SK-N-SH treated with all-trans-retinoic acid at 6 μM for 48 hours (cell line): ENCODE data around the gene LRRC4C.

Experiments
- ATAC-seq: fragments of 200-7000 bp; cut with Tn5 transposase; 3 replicates; pipeline ENCODE4 v1.9.1; 2020; ENCODE audit warnings: mild to moderate bottlenecking, moderate library complexity
- ARNTL ChIP-seq: fragments of 450-650 bp; formaldehyde crosslinking; IDR thresholded peaks from 2 replicates; pipeline ENCODE4 v1.5.0; 2020; ENCODE audit warnings: low read depth, mild to moderate bottlenecking, moderate library complexity, borderline replicate concordance
- GLIS3 ChIP-seq: fragments of 250-450 bp; sonication (Bioruptor Pico); IDR thresholded peaks from 2 replicates; pipeline ENCODE4 v1.5.0; 2020; ENCODE audit warnings: mild to moderate bottlenecking, moderate library complexity
- ISL1 ChIP-seq: fragments of 250-450 bp; sonication (Bioruptor Pico); IDR thresholded peaks from 2 replicates; pipeline ENCODE4 v2.1.2; 2022; ENCODE audit warnings: mild to moderate bottlenecking, moderate library complexity
- OSR1 ChIP-seq: fragments of 250-450 bp; sonication (Bioruptor Pico); IDR thresholded peaks from 2 replicates; pipeline ENCODE4 v1.8.0; 2022; ENCODE audit warnings: moderate library complexity, mild to moderate bottlenecking, inconsistent platforms
- PATZ1 ChIP-seq: fragments of 250-450 bp; sonication (Bioruptor Pico); IDR thresholded peaks from 2 replicates; pipeline ENCODE4 v1.8.0; 2020; ENCODE audit warnings: mild to moderate bottlenecking, moderate library complexity, borderline replicate concordance
- POU6F1 ChIP-seq: fragments of 250-450 bp; sonication (Bioruptor Pico); IDR thresholded peaks from 2 replicates; pipeline ENCODE4 v1.8.0; 2021; ENCODE audit warnings: low read depth, mild to moderate bottlenecking, moderate library complexity, borderline replicate concordance
- PPARA ChIP-seq: fragments of 250-450 bp; sonication (Bioruptor Pico); IDR thresholded peaks from 2 replicates; pipeline ENCODE4 v1.5.0; 2020; ENCODE audit warnings: mild to moderate bottlenecking, borderline replicate concordance
- RARB ChIP-seq: fragments of 250-450 bp; sonication (Bioruptor Pico); IDR thresholded peaks from 2 replicates; pipeline ENCODE4 v1.8.0; 2021; ENCODE audit warnings: mild to moderate bottlenecking, moderate library complexity
- SNAI2 ChIP-seq: fragments of 250-450 bp; sonication (Bioruptor Pico); IDR thresholded peaks from 2 replicates; pipeline ENCODE4 v1.5.0; 2020; ENCODE audit warnings: mild to moderate bottlenecking, moderate library complexity
- TCF4 ChIP-seq: fragments of 250-450 bp; sonication (Bioruptor Pico); IDR thresholded peaks from 2 replicates; pipeline ENCODE4 v1.8.0; 2021; ENCODE audit warnings: mild to moderate bottlenecking, moderate library complexity, borderline replicate concordance
- TOX ChIP-seq: fragments of 250-450 bp; sonication (Bioruptor Pico); IDR thresholded peaks from 2 replicates; pipeline ENCODE4 v1.8.0; 2021; ENCODE audit warnings: mild to moderate bottlenecking, moderate library complexity, borderline replicate concordance
- ZC3H10 ChIP-seq: fragments of 250-450 bp; sonication (Bioruptor Pico); IDR thresholded peaks from 2 replicates; pipeline ENCODE4 v1.5.1; 2021; ENCODE audit warnings: mild to moderate bottlenecking, moderate library complexity
- ZFP3 ChIP-seq: fragments of 250-450 bp; sonication (Bioruptor Pico); IDR thresholded peaks from 2 replicates; pipeline ENCODE4 v1.5.0; 2020; ENCODE audit warnings: mild to moderate bottlenecking, moderate library complexity
- ZFP30 ChIP-seq: fragments of 450-650 bp; formaldehyde crosslinking; IDR thresholded peaks from 2 replicates; pipeline ENCODE4 v1.5.0; 2022; ENCODE audit warnings: mild to moderate bottlenecking, moderate library complexity
- ZNF565 ChIP-seq: fragments of 450-650 bp; formaldehyde crosslinking; conservative IDR thresholded peaks from 2 replicates; pipeline ENCODE4 v1.5.0; 2020; ENCODE audit warnings: low read depth, mild to moderate bottlenecking, moderate library complexity
- ZNF70 ChIP-seq: fragments of 450-650 bp; formaldehyde crosslinking; IDR thresholded peaks from 2 replicates; pipeline ENCODE4 v1.5.0; 2020; ENCODE audit warnings: mild to moderate bottlenecking, moderate library complexity
- ZNF8 ChIP-seq: fragments of 450-650 bp; formaldehyde crosslinking; IDR thresholded peaks from 2 replicates; pipeline ENCODE4 v1.5.0; 2020; ENCODE audit warnings: mild to moderate bottlenecking, moderate library complexity
- TF ChIP-seq, protein P1 (sequence below): fragments of 250-450 bp; sonication (Bioruptor Pico); IDR thresholded peaks from 2 replicates; pipeline ENCODE4 v1.5.1; 2021; ENCODE audit warnings: mild to moderate bottlenecking, moderate library complexity
- TF ChIP-seq, protein P2 (sequence below): fragments of 250-450 bp; sonication (Bioruptor Pico); IDR thresholded peaks from 2 replicates; pipeline ENCODE4 v1.5.1; 2020; ENCODE audit warnings: low read depth, mild to moderate bottlenecking, moderate library complexity

LRRC4C gene

DNA sequence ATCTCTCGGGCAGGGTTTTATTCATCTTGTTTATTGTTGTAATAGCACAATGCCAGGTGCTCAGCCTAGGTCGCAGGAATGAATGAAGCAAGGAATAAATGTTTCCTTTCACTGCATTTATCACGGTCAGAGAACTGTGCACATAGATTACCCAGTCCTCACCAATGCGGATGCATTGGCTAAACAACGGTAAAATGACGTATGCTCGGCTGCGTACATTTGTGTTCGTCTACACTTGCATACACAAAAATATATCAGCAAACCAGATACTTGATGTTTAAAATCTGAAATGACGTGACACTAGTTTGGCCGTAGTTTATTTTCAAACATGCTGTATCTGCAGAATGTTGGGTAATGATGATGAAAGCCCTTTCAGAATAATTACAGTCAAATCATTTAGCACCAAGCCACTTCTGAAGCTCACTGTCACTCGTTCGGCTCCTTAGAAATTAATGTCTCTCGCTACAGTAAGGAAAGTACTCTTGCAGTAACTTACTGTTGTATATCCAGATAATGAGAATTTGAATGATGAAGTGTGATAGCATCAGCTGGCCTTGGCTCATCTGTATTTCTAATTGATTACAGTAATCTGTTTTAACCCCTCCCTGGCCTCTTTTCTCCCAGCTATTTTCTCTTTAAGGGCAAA, 268.9 kb downstream of the LRRC4C start:
- ATAC-seq: no peak

GRCh38 chr11:41189701-41190436, 269.6 kb downstream of the LRRC4C start:
- TF ChIP-seq TOX (CRISPR knock-in tag) (no peak), RARB (CRISPR knock-in tag) (no peak), ARNTL (no peak), ZFP3 (no peak), POU6F1 (CRISPR knock-in tag) (no peak), ZFP30 (no peak), TCF4 (CRISPR knock-in tag) (no peak), ZC3H10 (CRISPR knock-in tag) (no peak), SNAI2 (no peak), PATZ1 (CRISPR knock-in tag) (no peak), PPARA (CRISPR knock-in tag) (no peak), GLIS3 (no peak)
- TF ChIP-seq, protein P1, sequence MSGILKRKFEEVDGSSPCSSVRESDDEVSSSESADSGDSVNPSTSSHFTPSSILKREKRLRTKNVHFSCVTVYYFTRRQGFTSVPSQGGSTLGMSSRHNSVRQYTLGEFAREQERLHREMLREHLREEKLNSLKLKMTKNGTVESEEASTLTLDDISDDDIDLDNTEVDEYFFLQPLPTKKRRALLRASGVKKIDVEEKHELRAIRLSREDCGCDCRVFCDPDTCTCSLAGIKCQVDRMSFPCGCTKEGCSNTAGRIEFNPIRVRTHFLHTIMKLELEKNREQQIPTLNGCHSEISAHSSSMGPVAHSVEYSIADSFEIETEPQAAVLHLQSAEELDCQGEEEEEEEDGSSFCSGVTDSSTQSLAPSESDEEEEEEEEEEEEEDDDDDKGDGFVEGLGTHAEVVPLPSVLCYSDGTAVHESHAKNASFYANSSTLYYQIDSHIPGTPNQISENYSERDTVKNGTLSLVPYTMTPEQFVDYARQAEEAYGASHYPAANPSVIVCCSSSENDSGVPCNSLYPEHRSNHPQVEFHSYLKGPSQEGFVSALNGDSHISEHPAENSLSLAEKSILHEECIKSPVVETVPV (CRISPR knock-in tag): no peak
- no peak for ATAC-seq

More for the DNA sequence above, 268.9 kb downstream of the LRRC4C start:
- TF ChIP-seq, protein P1 (CRISPR knock-in tag): no peak

DNA sequence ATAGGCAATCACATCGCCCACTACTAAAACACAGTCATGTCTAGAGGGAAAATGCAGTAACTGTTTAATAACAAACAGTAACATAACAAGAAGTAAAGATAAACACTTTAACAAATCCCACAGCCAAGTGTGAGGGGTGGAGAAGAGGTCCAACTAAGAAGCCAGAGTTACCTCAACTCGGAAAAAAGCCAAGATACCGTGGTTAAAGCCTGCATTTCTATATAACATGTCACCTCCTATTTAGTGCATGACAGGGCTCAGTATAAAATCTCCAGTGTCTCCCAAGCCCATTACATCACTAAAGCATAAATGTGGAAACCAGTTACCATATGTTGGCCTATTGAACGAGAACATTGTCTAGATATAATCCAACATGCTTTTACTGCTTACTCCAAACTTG, 281.7 kb downstream of the LRRC4C start:
- ATAC-seq: no peak
- TF ChIP-seq ZNF70 (CRISPR knock-in tag) (no peak), ZC3H10 (CRISPR knock-in tag) (no peak)
- TF ChIP-seq, protein P2, sequence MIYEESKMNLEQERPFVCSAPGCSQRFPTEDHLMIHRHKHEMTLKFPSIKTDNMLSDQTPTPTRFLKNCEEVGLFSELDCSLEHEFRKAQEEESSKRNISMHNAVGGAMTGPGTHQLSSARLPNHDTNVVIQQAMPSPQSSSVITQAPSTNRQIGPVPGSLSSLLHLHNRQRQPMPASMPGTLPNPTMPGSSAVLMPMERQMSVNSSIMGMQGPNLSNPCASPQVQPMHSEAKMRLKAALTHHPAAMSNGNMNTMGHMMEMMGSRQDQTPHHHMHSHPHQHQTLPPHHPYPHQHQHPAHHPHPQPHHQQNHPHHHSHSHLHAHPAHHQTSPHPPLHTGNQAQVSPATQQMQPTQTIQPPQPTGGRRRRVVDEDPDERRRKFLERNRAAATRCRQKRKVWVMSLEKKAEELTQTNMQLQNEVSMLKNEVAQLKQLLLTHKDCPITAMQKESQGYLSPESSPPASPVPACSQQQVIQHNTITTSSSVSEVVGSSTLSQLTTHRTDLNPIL: no peak

GRCh38 chr11:41175304-41175972, 284.0 kb downstream of the LRRC4C start:
- ATAC-seq: no peak
- TF ChIP-seq ZNF565 (CRISPR knock-in tag): no peak
- TF ChIP-seq ISL1: no peak
- TF ChIP-seq TOX (CRISPR knock-in tag): no peak
- TF ChIP-seq POU6F1 (CRISPR knock-in tag): no peak
- TF ChIP-seq OSR1 (CRISPR knock-in tag): no peak
- TF ChIP-seq ZNF8 (CRISPR knock-in tag): no peak
- TF ChIP-seq RARB (CRISPR knock-in tag): no peak
- no peak for TF ChIP-seq ARNTL
- TF ChIP-seq PPARA (CRISPR knock-in tag): no peak
- no peak for TF ChIP-seq TCF4 (CRISPR knock-in tag)
- TF ChIP-seq SNAI2: no peak
- TF ChIP-seq, protein P2: no peak
- TF ChIP-seq ZC3H10 (CRISPR knock-in tag): no peak
